IMR-90 (cell line): ENCODE data around the gene AHDC1. TPM values are rescaled to one million over a fixed set of nuclear protein-coding genes. Genes with fewer than 3 reads are reported as not detected.

ENCODE experiments used
- ATAC-seq: fragments of 200-7000 bp; cut with Tn5 transposase; 2 replicates; pipeline ENCODE4 v1.9.1; 2020; ENCODE audit warnings: low read depth, mild to moderate bottlenecking, moderate library complexity
- BruUV-seq: library from RNA; stranded (reverse); fragments of 400-500 nt; replicated peaks from 2 replicates; lab custom pipeline; 2021; lab: Mats Ljungman, UMichigan
- CTCF ChIA-PET: fragments of 300-600 bp; formaldehyde crosslinking; extraction: SDS; loops from one replicate; lab custom pipeline; 2021; ENCODE audit warnings: antibody characterized with exemption; lab: Yijun Ruan, JAX
- POLR2A ChIA-PET: fragments of 300-600 bp; sonication (Branson Sonifier 250); formaldehyde crosslinking; loops from one replicate; lab custom pipeline; 2022; ENCODE audit warnings: antibody characterized with exemption; ENCODE audit not compliant: unreplicated experiment; lab: Charles Lee
- DNase-seq: peaks from one replicate; pipeline ENCODE4 v3.0.0; 2013
- H2AFZ ChIP-seq: replicated peaks from 2 replicates; pipeline ENCODE3; 2013; ENCODE audit warnings: low read length, mild to moderate bottlenecking; ENCODE audit not compliant: poor library complexity
- H2AK5ac ChIP-seq: 2 replicates; pipeline ENCODE4 v1.6.1; 2013; ENCODE audit warnings: low read depth, low read length, inconsistent platforms
- H2AK9ac ChIP-seq: replicated peaks from 2 replicates; pipeline ENCODE3; 2013; ENCODE audit warnings: mild to moderate bottlenecking, low read depth, low read length, moderate library complexity; ENCODE audit not compliant: poor library complexity
- H2BK120ac ChIP-seq: 2 replicates; pipeline ENCODE4 v1.6.1; 2013; ENCODE audit warnings: low read depth, low read length, inconsistent platforms
- H2BK15ac ChIP-seq: 3 replicates; pipeline ENCODE4 v1.6.1; 2013; ENCODE audit warnings: low read depth, low read length, inconsistent platforms
- H2BK20ac ChIP-seq: 2 replicates; pipeline ENCODE4 v1.6.1; 2013; ENCODE audit warnings: low read depth, mild to moderate bottlenecking, inconsistent platforms, low read length, moderate library complexity
- H2BK5ac ChIP-seq: 2 replicates; pipeline ENCODE4 v1.6.1; 2013; ENCODE audit warnings: mild to moderate bottlenecking, low read depth, low read length, inconsistent platforms; ENCODE audit not compliant: poor library complexity, severe bottlenecking
- H3K14ac ChIP-seq: replicated peaks from 2 replicates; pipeline ENCODE4 v1.6.1; 2013; ENCODE audit warnings: low read depth, low read length, inconsistent platforms
- H3K18ac ChIP-seq: 2 replicates; pipeline ENCODE4 v1.6.1; 2013; ENCODE audit warnings: low read depth, low read length, control low read depth
- H3K23ac ChIP-seq: 2 replicates; pipeline ENCODE4 v1.6.1; 2013; ENCODE audit warnings: low read depth, low read length, inconsistent platforms
- H3K27ac ChIP-seq: 2 replicates; pipeline ENCODE4 v1.5.1; 2013; ENCODE audit warnings: mild to moderate bottlenecking, control low read depth, low read length; ENCODE audit not compliant: insufficient read depth
- H3K27me3 ChIP-seq: 2 replicates; pipeline ENCODE4 v1.6.1; 2013; ENCODE audit warnings: low read length; ENCODE audit not compliant: control insufficient read depth, insufficient read depth
- H3K36me3 ChIP-seq: 2 replicates; pipeline ENCODE4 v1.6.1; 2013; ENCODE audit warnings: low read length, mixed read lengths; ENCODE audit not compliant: control insufficient read depth, insufficient read depth
- H3K4ac ChIP-seq: 2 replicates; pipeline ENCODE4 v1.6.1; 2013; ENCODE audit warnings: low read depth, low read length, inconsistent platforms
- H3K4me1 ChIP-seq: 2 replicates; pipeline ENCODE4 v1.6.1; 2013; ENCODE audit warnings: low read length, mixed read lengths; ENCODE audit not compliant: control insufficient read depth, insufficient read depth
- H3K4me2 ChIP-seq: 2 replicates; pipeline ENCODE4 v1.6.1; 2013; ENCODE audit warnings: low read depth, mild to moderate bottlenecking, control low read depth, low read length, moderate library complexity
- H3K4me3 ChIP-seq: 2 replicates; pipeline ENCODE4 v1.5.1; 2013; ENCODE audit warnings: low read depth, mild to moderate bottlenecking, control low read depth, low read length, moderate library complexity; ENCODE audit not compliant: insufficient read depth
- H3K56ac ChIP-seq: 2 replicates; pipeline ENCODE4 v1.6.1; 2013; ENCODE audit warnings: low read length, inconsistent platforms; ENCODE audit not compliant: insufficient read depth; ENCODE audit errors: extremely low read depth
- H3K79me1 ChIP-seq, 2 experiments: 2 replicates each; pipeline ENCODE4 v1.6.1; 2013; ENCODE audit warnings: low read length in 2 of 2, inconsistent platforms in 1 of 2, low read depth in 1 of 2
- H3K9ac ChIP-seq: 2 replicates; pipeline ENCODE4 v1.6.1; 2013; ENCODE audit warnings: low read depth, low read length, control low read depth
- H3K9me1 ChIP-seq: 2 replicates; pipeline ENCODE4 v1.6.1; 2013; ENCODE audit warnings: low read length, inconsistent platforms; ENCODE audit not compliant: insufficient read depth
- H3K9me3 ChIP-seq: 2 replicates; pipeline ENCODE4 v1.6.1; 2013; ENCODE audit warnings: low read length; ENCODE audit not compliant: control insufficient read depth, insufficient read depth
- H4K20me1 ChIP-seq: 2 replicates; pipeline ENCODE4 v1.6.1; 2013; ENCODE audit warnings: low read length, inconsistent platforms; ENCODE audit not compliant: insufficient read depth
- H4K5ac ChIP-seq: 2 replicates; pipeline ENCODE4 v1.6.1; 2013; ENCODE audit warnings: mild to moderate bottlenecking, low read depth, low read length, control low read depth
- H4K8ac ChIP-seq, 2 experiments: 2 replicates each; pipeline ENCODE4 v1.6.1; 2013; ENCODE audit warnings: low read depth in 2 of 2, low read length in 2 of 2, control low read depth in 1 of 2, inconsistent platforms in 1 of 2
- H4K91ac ChIP-seq: 2 replicates; pipeline ENCODE4 v1.6.1; 2013; ENCODE audit warnings: low read depth, low read length, inconsistent platforms; ENCODE audit not compliant: insufficient read depth
- BHLHE40 ChIP-seq: fragments of 150-350 bp; IDR thresholded peaks from 2 replicates; pipeline ENCODE4 v1.6.1; 2016; ENCODE audit warnings: mild to moderate bottlenecking, low read depth, low read length
- CEBPB ChIP-seq: IDR thresholded peaks from 2 replicates; pipeline ENCODE4 v1.6.1; 2012; ENCODE audit warnings: low read depth, low read length, improper control_type of control experiment
- CHD1 ChIP-seq: IDR thresholded peaks from 2 replicates; pipeline ENCODE4 v1.6.1; 2012; ENCODE audit warnings: low read depth, low read length, improper control_type of control experiment
- FOS ChIP-seq: fragments of 150-350 bp; IDR thresholded peaks from 2 replicates; pipeline ENCODE4 v1.6.1; 2016; ENCODE audit warnings: low read depth, low read length
- MAFK ChIP-seq: IDR thresholded peaks from 2 replicates; pipeline ENCODE4 v1.6.1; 2012; ENCODE audit warnings: low read depth, low read length, improper control_type of control experiment
- MAZ ChIP-seq: IDR thresholded peaks from 2 replicates; pipeline ENCODE4 v1.6.1; 2012; ENCODE audit warnings: low read depth, mild to moderate bottlenecking, low read length, improper control_type of control experiment, moderate library complexity, borderline replicate concordance
- MXI1 ChIP-seq: IDR thresholded peaks from 2 replicates; pipeline ENCODE4 v1.6.1; 2012; ENCODE audit warnings: low read depth, mild to moderate bottlenecking, low read length, moderate library complexity, borderline replicate concordance
- NFE2L2 ChIP-seq: fragments of 150-350 bp; IDR thresholded peaks from 2 replicates; pipeline ENCODE4 v1.6.1; 2016; ENCODE audit warnings: low read depth, mild to moderate bottlenecking, low read length
- POLR2A ChIP-seq: IDR thresholded peaks from 2 replicates; pipeline ENCODE4 v1.6.1; 2012; ENCODE audit warnings: mild to moderate bottlenecking, low read depth, low read length
- RAD21 ChIP-seq: IDR thresholded peaks from 2 replicates; pipeline ENCODE4 v1.6.1; 2012; ENCODE audit warnings: low read length, improper control_type of control experiment
- RCOR1 ChIP-seq: IDR thresholded peaks from 2 replicates; pipeline ENCODE4 v1.6.1; 2012; ENCODE audit warnings: mild to moderate bottlenecking, low read length, improper control_type of control experiment; ENCODE audit not compliant: insufficient replicate concordance
- RFX5 ChIP-seq: IDR thresholded peaks from 2 replicates; pipeline ENCODE4 v1.8.0; 2012; ENCODE audit warnings: low read depth, mild to moderate bottlenecking, low read length, moderate library complexity
- SMC3 ChIP-seq: fragments of 150-350 bp; IDR thresholded peaks from 2 replicates; pipeline ENCODE4 v1.6.1; 2016; ENCODE audit warnings: low read depth, mild to moderate bottlenecking, antibody characterized with exemption, low read length, moderate library complexity
- WGBS, 2 experiments: methylation state at CpG; one replicate each; pipeline versions ENCODE4 v1.1.5 to v1.1.7; 2013; ENCODE audit warnings: missing lambda C conversion rate in 2 of 2; ENCODE audit not compliant: insufficient read length in 1 of 2; ENCODE audit errors: extremely low coverage in 2 of 2; 5-methylcytosine and 5-hydroxymethylcytosine counted together
- dilution Hi-C: fragments of 300-500 bp; cut with HindIII; formaldehyde crosslinking; loops from one replicate; pipeline ENCODE4 v1.14.3; 2018; ENCODE audit warnings: low sequenced_read_pairs; ENCODE audit not compliant: unreplicated experiment
- in situ Hi-C: fragments of 300-500 bp; cut with MboI; formaldehyde crosslinking; loops from 3 replicates; pipeline ENCODE4 v1.14.3; 2019; ENCODE audit warnings: low sequenced_read_pairs, inconsistent platforms, mixed read lengths
- intact Hi-C: fragments of 100-400 bp; cut with micrococcal nuclease; formaldehyde crosslinking; loops from 2 replicates; pipeline ENCODE4 v1.10.0; 2022
- polyA plus RNA-seq, 3 experiments: library from polyadenylated mRNA; depleted of rRNA; stranded (reverse); fragments of >200 nt; gene quantifications; 2 replicates each; pipeline ENCODE4 v1.2.3, GENCODE V29; 2012; ENCODE audit warnings: low replicate concordance in 1 of 3
- total RNA-seq: library from RNA; depleted of rRNA; stranded (reverse); fragments of >200 nt; gene quantifications from 2 replicates; pipeline ENCODE4 v1.2.3, GENCODE V29; 2012
- TF ChIP-seq, protein P1 (sequence below): fragments of 150-350 bp; IDR thresholded peaks from 2 replicates; pipeline ENCODE4 v1.6.1; 2016; ENCODE audit warnings: low read depth, mild to moderate bottlenecking, low read length, moderate library complexity, borderline replicate concordance
- TF ChIP-seq, protein P2 (sequence below): fragments of 150-350 bp; IDR thresholded peaks from 2 replicates; pipeline ENCODE4 v1.6.1; 2017; ENCODE audit warnings: mild to moderate bottlenecking, antibody characterized with exemption, low read length, low read depth
- TF ChIP-seq, protein P3 (sequence below): conservative IDR thresholded peaks from 2 replicates; pipeline ENCODE4 v1.5.1; 2012; ENCODE audit warnings: mild to moderate bottlenecking, low read depth, low read length, improper control_type of control experiment

Gene AHDC1
- total and polyA plus RNA-seq, 2 of the 4 experiments (the other 2 are of a cell fraction) = 2.0 to 11.6 TPM

DNA sequence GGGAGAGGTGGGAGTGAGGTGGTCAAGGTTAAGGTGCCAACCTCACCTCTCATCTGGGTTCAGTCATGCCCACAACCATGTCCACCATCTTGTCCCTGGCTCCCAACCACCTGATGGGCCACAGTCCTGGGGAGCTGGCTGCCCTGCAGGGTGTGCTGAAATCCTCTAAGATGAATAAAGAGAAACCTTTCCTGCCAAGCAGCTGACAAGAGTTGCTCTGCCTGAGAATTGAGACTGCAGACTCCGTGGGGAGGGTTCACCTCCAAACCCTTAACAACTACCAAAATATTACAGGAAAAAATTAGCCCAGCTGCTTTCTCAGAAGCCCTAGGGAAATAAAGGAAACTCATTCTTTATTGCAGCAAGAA lies 46.2 kb upstream of the AHDC1 start:
- WGBS, 2 experiments = no CpG with 5 or more reads among the region's 1 CpG
- no peaks in the 10 kb centered on the region for H4K20me1 ChIP-seq
- no peaks in the 10 kb centered on the region for H3K36me3 ChIP-seq
- H3K23ac ChIP-seq = peak overlapping the region; percentile 8; the same call in 1 of the 2 replicates
- BruUV-seq = no TSS peak
- ATAC-seq (no peak), DNase-seq (no peak)
- H2AK9ac ChIP-seq = no peak overlapping the region
- H2BK120ac ChIP-seq = peak overlapping the region; percentile 73; the same call in 1 of the 2 replicates
- peak overlapping the region in 1 of 2 experiments; percentile 73; a peak in 2 of 4 replicates for H4K8ac ChIP-seq
- no peak overlapping the region for H3K18ac ChIP-seq
- no peaks in the 10 kb centered on the region for H3K9me3 ChIP-seq
- no peak overlapping the region for H3K27ac ChIP-seq
- H2BK5ac ChIP-seq = no peak overlapping the region
- H3K4me1 ChIP-seq = peaks cover 4% of the 10 kb centered on the region
- peaks cover 6% of the 10 kb centered on the region; the same call in 1 of the 2 replicates for H3K27me3 ChIP-seq
- H3K79me1 ChIP-seq = no peaks in the 10 kb centered on the region
- in situ Hi-C loops = no loop called here
- H4K5ac ChIP-seq = no peak overlapping the region
- H3K9me1 ChIP-seq = peaks cover 9% of the 10 kb centered on the region
- H2BK20ac ChIP-seq = peak overlapping the region; percentile 57; the same call in 1 of the 2 replicates
- H3K14ac ChIP-seq = peak overlapping the region; percentile 57; the same call in 1 of the 2 replicates
- H3K4me2 ChIP-seq = no peak overlapping the region
- H3K56ac ChIP-seq = no peak overlapping the region
- dilution Hi-C loops = no loop called here
- H3K9ac ChIP-seq = no peak overlapping the region
- intact Hi-C loops = no loop called here
- ChIA-PET POLR2A (no interaction called here), CTCF (interaction anchor here (2.8 kb wide), 1 partner anchor 11 kb away, joined by 11 read pairs; no protein-coding TSS in a partner anchor)
- peak overlapping the region; percentile 33; the same call in 1 of the 2 replicates for H4K91ac ChIP-seq
- H2AFZ ChIP-seq = peak overlapping the region; percentile 59
- H2BK15ac ChIP-seq = peak overlapping the region; percentile 64; the same call in 1 of the 3 replicates
- H2AK5ac ChIP-seq = peak overlapping the region; percentile 86; the same call in 1 of the 2 replicates
- TF ChIP-seq BHLHE40 = no peak
- TF ChIP-seq RAD21 = no peak
- TF ChIP-seq SMC3 = no peak
- TF ChIP-seq POLR2A = no peak
- TF ChIP-seq, protein P1, sequence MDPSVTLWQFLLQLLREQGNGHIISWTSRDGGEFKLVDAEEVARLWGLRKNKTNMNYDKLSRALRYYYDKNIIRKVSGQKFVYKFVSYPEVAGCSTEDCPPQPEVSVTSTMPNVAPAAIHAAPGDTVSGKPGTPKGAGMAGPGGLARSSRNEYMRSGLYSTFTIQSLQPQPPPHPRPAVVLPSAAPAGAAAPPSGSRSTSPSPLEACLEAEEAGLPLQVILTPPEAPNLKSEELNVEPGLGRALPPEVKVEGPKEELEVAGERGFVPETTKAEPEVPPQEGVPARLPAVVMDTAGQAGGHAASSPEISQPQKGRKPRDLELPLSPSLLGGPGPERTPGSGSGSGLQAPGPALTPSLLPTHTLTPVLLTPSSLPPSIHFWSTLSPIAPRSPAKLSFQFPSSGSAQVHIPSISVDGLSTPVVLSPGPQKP = no peak
- TF ChIP-seq CEBPB = no peak
- TF ChIP-seq MAFK = no peak
- TF ChIP-seq, protein P2, sequence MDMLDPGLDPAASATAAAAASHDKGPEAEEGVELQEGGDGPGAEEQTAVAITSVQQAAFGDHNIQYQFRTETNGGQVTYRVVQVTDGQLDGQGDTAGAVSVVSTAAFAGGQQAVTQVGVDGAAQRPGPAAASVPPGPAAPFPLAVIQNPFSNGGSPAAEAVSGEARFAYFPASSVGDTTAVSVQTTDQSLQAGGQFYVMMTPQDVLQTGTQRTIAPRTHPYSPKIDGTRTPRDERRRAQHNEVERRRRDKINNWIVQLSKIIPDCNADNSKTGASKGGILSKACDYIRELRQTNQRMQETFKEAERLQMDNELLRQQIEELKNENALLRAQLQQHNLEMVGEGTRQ = no peak
- TF ChIP-seq MAZ = no peak
- no peak for TF ChIP-seq MXI1
- no peak for TF ChIP-seq RFX5
- TF ChIP-seq, protein P3, sequence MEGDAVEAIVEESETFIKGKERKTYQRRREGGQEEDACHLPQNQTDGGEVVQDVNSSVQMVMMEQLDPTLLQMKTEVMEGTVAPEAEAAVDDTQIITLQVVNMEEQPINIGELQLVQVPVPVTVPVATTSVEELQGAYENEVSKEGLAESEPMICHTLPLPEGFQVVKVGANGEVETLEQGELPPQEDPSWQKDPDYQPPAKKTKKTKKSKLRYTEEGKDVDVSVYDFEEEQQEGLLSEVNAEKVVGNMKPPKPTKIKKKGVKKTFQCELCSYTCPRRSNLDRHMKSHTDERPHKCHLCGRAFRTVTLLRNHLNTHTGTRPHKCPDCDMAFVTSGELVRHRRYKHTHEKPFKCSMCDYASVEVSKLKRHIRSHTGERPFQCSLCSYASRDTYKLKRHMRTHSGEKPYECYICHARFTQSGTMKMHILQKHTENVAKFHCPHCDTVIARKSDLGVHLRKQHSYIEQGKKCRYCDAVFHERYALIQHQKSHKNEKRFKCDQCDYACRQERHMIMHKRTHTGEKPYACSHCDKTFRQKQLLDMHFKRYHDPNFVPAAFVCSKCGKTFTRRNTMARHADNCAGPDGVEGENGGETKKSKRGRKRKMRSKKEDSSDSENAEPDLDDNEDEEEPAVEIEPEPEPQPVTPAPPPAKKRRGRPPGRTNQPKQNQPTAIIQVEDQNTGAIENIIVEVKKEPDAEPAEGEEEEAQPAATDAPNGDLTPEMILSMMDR = no peak
- no peak for TF ChIP-seq FOS
- no peak for TF ChIP-seq NFE2L2
- no peak for TF ChIP-seq RCOR1
- TF ChIP-seq CHD1 = no peak
- no peak overlapping the region for H3K4me3 ChIP-seq
- H3K4ac ChIP-seq = peak overlapping the region; percentile 64
